AG08396 (cell line): ENCODE results near the gene PTCH1.

Source experiments
- DNase-seq: peaks from one replicate; pipeline ENCODE4 v3.0.0; 2012; ENCODE audit warnings: low spot score, mixed read lengths

The PTCH1 gene

DNA sequence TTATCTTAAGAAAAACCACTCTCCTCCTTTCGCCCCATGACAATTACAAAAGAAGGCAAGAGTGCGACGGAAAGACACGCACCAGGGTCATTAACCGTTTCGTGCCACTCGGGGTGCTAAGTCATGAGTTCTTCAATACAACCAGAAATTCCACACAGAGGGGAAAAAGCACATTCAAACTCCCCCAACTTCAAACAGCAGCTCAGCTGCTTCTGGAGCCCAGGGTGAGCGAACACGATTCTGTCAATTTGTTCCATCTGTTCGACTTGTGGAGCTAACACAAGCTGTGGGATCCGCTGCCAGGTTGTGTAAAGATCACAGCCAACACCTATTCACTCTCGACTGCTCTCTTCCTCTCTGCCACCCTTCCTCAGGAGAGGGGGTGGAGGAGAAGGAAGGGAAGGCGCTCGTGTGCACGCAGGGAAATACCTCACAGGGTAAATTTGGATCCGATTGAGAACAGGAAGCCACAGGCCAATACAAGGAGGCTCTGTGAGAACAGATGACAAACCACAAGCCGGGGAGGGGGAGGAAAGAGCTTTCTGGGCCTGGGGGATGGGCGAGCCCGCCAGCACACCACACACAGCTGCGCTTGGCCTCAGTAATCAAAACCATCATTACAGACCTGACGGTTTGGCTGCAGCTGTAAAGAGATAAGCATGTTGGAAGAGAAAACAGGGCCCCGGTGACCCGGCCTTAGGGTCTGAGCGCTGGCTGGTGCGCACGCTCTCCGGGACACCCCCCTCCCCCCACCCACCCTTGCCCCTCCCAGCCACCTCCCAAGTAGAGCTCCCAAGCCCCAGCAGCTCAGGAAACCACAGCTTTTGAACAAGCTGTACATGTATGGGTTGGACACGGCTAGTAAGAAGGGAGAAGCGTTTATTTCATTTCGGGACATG, 54.3 kb downstream of the PTCH1 start:
- DNase-seq, result peak; percentile 83

DNA sequence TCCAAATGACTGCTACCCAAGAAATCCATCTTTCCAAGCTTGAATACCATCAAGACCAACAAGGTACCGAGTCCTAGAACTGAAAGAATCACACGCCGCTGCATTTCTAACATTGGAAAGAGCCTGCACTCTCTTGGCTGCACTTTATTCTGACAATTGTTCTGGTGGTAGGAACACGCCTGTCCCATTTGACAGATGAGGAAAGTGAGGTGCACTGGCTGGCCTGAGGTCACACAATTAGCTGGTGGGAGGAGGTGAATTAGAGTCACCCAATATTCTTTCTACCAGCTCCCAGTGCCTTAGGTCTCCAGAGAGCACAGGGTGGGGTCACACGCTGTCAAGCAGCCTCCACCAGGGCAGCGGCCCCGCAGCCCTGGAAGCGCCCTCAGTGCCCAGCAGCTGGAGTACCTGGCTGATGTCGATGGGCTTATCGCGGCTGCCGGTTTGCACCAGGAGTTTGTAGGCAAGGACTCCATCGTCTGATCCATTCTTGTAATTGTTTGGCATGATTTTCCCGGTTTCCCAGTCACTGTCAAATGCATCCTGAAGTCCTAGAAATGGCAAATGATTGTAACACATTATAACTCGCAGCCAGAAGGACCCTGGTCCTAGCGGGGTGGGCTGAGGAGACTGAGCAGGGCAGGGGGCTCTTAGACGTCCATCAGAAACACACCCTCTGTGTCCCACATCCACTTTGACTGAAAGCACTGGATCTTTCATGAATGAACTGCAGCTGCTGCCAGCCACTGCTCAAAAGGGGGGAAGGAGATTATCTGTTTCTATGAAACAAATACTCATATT, 55.1 kb downstream of the PTCH1 start:
- DNase-seq, result no peak

DNA sequence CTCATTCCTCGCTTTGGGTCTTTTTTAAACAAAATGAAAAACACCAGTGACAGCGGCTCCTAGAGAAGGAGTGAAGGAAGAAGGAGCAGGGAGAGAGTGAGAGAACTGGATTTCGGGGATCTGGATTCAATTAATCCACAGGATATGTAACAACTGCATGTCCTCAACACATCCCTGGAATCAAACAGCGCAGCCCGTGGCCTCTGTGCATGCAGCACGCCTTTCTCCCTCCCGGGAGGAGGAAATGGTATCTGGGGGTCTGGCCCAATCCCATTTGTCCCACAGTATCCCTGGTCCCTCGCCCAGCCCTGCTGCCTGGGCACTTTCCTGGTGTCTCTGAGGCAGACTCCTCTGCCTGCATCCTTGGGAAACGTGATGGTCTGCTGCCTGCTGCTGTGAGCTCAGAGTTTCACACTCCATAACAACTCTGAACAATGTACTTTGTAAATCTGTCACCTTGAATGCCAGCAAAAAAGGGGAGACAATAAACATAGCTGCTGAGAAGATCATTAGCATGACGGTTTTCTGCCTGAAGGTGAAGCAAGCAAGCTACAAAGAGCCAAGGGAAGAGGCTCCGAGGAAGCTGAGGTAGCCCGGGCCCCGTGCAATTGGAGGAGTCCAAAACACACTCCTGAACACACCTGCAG, 56.1 kb downstream of the PTCH1 start:
- no peak for DNase-seq

DNA sequence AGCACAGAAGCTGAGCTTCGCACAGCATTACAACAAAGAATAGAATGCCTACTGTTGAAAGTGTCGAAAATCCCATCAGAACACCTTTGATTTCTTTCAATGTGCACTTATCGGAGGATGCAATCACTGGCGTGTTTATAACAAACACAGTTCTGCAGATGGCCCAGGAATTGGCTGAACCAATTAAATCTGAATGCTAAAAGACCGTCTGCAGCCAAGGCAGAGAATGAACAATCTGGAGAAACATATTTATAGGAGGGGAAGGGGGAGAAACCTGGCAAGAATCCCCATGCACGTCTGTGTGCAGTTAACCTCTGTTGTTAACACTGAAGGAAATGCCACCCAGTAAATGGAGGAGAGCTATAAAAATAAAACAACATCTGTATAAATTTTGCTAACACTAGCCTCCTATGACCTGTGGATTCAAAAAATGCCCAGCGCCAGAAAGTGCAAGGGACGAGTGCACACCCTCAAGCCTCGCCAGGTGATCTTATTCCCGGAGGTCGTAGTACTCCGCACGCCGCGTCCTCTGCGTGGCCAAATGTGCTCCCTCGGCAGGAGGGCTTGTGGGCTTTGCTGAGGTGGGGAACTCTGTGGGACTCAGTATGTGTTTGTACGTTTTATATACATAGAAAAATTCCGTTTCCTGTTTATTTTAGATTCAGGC, 56.8 kb downstream of the PTCH1 start:
- no peak for DNase-seq

DNA sequence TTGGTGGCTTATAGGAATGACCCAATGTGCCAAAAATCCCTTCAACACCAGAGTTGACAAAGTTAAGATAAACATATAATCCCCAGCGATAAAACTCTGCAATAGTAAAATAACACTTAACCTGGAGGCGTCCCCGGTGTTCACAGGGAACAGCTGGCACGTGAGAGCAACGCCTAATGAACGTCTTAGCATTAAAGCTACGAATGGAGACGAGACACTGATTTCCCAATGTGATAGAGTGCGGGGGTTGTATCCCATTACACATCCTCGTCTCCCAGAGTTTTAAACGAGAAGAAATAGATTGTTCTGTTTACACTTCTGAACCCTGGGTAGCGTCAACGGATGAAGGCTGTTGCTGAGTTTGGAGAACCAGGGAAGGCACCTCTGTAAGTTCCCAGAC, 57.6 kb downstream of the PTCH1 start:
- DNase-seq, result no peak

DNA sequence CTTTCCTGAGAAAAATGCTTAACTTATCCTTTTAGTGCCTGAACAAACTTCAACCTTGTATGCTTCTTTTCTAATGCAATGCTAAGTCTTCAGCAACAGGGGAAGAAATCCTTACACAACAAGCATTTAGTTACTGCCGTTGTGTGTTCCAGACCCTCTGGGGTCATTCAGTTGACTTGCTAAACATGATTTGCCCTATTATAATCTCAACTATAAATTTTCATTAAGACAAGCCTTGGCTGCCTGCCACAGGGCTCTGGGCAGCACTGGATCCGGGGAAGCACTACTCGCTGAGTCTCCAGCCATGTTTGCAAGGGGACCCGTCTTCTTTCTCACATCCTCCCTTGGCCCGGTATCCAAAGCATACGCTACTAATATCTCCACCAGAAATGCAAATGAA, 58.1 kb downstream of the PTCH1 start:
- no peak for DNase-seq

DNA sequence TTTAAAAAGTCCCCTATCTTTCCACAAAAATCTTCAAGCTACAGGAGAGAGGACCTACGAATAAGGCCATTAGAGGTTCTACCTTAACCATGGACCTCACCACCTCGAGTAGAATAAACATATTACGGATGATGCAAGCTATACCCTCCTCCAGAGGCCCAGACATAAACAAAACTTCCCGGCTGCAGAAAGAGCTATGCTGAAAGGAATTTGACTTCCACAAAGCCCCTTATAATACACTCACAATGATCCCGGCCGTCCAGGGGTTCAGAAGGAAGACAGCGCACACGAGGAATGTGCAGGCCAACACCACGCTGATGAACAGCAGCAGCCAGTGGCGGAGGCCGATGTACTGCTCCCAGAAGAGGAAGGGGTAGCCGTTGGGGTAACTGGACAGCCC, 59.0 kb downstream of the PTCH1 start:
- peak; percentile 63 for DNase-seq

DNA sequence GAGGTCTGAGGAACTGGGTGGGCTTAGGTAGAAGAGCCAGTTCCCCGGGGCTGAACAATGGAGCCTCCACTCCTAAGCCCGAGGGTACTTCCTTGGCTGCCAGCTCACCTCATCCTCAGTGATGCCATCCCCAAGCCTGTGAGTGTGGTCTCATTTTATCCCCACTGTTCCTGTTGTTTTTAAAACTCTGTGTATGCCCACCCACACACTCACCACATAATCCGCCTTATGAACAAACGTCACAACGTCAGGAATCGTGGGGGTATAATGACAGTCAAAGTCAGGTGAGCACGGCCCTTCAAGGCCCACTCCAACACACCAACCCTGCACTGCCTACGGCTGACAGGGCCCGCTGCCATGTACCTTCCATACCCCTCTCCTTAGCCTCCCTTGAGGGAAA, 61.1 kb downstream of the PTCH1 start:
- no peak for DNase-seq

DNA sequence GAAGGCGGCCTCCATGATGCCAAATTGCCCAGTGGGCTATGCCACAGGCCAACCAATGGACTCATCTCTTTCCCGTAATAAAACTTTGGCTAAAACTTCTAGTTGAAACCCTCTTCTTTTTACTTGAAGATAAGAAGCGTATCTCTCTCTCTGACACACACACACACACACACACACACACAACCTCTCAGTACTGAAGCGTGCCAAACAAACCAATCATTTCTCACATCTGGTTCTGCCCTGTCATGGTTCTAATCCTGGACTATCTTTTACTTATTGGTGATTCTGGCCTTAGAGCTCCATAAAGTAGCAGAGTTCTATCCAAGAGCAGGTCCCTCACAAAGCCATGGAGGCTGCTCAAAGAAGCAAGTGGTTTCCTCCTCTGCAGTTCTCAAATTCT, 64.6 kb downstream of the PTCH1 start:
- no peak for DNase-seq

DNA sequence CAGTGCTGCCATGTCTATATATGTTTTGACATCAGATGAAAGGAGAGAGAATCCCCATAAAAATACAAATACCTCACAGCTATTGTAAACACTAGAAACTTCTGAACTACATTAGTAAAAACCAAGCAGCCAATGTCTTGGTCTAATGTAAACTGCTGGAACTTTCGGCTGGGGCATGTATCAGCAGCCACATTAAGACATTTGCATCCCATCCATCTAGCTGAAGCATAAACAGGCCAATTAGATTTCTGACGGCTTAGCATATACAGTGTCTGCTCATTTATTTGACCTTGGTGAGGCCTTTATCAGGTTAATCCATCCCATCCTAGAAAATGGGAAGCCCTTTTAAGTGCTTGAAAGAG, 65.7 kb downstream of the PTCH1 start:
- no peak for DNase-seq

DNA sequence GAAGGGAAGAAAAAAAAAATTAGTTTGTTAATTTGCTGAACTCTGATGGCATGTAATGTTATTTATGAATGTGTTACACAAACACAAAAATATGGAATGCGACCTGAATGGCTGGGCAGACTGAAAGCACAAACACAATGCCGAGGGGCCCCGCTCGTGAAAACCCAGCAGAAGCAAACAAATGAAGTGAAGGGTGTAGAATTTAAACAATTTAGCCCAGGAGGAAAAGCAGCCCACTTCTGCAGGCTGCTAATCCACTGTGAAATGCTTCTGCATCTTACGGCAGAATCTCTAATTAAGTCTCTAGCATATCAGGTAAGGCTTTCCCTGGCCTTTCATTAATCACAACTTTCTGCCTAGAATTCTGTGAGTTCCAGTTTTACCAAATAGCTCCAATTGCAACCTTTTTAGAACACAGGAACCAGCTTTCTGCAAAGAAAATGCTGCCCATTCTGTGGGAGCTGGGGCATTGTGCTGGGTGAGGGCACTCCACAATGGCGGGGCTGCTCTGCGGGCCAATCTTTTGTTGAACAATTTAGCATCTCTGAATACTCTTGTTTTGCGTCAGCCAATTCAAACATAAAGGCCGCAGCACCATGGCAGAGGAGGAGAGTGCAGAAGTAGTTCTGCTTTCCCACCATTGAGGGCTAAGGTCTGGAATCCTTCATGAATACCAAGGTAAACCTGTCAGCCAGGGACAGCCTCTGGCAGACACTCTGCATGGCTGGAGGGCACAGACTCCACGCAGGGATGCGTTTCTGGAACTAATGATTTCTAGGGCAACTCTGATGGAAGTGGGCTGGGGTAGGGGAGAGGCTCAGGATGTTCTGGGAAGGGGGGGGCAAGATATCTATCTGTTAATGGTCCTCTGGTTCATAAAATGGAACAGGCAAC, 66.4 kb downstream of the PTCH1 start:
- no peak for DNase-seq

DNA sequence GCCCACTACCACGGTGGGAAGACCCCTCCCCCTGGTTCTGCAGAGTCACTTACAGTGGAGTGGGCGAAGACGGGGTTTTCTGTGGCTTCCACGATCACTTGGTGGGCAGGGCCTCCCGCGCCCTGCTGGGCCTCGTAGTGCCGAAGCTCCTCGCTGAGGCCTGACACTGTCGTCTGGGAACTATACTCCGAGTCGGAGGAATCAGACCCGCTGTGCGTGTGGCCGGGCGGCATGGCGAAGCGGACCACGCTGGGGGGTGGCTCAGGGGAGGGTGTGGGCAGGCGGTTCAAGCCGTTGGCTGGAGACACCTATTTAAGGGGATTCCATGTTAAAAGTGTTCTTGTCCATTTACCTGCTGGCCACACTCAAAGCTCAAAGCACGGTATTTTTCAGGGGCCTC, 67.8 kb downstream of the PTCH1 start:
- DNase-seq, result no peak

DNA sequence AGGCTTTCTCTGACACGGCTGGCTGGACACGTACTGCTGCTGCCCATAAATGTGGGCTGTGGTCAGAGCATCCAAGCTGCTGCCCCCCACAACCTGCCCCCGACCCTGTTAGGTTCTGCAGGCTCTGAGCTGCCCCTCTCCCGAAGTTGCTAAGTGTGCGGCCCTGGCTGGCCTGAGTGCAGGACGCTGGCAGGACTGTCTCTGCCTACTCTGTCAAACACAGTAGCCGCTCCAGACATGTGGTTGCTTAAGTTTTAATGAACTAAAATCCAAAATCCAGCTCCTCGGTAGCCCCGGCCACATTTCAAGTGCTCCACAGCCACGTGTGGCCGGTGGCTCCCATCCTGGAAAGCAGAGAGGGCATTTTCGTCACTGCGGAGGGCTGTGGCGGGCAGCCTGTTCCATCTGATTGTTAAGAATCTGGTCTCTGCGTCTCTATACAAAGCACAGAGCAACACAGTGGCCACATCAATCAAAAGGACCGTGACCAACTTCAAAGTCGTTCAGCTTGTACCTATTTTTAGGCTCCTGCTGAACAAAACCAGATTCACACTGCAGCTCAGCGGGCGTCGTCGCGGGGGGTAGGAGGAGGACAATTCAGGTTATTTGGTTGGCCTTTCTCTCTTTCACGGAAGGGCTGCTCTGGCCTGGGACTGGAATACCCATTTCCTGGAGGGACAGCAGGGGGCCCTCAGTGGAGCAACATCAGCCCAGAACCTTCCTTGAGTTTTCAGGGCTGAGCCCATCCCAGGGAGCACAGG, 68.9 kb downstream of the PTCH1 start:
- no peak for DNase-seq

DNA sequence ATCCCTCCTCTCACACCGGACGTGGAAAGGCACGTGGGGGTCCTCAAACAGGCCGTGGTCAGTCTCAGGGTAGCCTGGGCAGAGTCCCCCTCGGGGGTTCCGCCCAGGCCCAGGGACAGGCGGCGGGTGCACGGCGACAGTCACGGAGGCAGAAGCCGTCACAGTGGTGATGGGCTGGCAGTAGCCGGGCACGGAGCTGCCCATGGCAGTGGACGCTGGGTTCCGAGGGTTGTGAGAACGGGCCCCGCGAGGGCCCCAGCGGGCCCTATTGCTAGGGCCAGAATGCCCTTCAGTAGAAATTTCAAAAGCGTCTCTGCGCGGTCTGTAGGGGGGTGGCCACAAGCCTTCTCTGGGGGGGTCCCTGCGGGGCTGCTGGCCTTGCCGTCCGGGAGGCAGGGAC, 69.8 kb downstream of the PTCH1 start:
- DNase-seq, result no peak

DNA sequence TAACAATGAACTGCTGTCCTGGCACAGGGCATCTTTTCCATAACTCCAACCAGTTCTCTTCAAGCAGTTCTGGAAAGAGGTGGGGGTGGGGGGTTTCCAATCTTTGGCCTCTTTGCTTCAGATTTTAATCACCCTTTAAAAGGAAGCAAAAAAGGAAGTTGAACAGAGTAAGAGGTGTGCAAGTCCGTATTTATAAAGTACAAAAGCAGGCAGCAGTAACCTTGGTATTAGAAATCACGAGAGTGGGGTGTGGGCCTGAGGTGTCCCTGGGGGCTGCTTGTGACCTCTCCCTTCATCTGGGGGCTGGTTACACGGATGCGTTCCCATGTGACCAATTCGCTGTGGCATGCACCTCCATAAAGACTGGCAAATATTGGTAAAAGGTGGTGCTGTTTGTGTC, 70.5 kb downstream of the PTCH1 start:
- DNase-seq, result no peak

DNA sequence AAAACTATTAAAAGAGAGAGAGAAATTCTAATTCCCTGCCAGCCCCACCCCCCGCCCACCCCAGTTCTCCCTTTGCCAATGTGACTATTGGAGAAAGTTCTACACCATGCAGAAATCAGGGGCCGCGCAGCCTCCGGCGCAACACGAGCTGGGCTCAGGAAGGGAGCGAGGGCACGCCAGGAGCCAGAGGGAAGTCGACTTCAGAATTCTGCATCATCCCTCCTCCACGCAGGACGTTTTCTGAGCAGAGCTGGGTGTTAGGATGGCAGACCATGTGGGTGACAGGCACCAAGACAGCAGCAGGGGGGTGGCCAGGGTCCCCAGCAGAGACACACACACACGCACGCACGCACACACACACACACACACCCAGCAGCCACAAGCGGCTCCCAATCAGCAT, 72.6 kb downstream of the PTCH1 start:
- DNase-seq, result no peak

DNA sequence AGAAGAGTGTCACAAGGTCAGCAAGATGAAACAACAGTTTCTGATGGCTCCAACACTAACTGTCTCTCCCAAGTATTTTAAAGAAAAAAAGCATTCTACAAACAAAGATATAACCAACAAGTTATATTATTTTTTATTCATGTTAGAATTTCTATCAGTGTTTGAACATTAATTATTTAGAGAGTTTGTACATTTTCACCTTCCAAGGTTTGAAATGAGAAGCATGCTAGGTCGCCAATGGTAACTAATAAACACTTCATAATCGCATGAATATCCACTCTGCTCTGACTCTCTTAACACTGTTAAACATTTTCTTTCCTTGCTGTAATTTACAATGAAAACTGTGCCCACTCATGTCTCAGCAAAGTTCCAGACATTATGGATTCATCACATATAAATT, 73.5 kb downstream of the PTCH1 start:
- DNase-seq, result no peak

DNA sequence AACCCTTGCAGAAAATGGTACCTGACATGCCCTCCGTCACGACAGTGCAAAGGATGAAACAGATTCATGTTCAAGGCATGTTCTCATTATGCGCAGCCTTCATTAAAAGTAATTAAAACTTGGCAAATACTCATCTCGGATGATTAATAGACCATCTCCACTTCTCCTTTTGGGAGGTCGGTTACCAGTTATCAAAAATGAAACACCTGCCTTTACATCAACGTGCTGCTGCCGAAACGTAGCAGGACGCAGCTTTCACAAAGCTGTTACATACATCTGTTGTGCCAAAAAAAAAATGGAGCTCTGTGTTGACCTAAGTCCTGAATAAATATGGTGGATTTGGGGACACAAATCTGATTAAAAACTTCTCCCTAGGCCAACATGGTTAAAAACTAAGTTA, 75.7 kb downstream of the PTCH1 start:
- no peak for DNase-seq

DNA sequence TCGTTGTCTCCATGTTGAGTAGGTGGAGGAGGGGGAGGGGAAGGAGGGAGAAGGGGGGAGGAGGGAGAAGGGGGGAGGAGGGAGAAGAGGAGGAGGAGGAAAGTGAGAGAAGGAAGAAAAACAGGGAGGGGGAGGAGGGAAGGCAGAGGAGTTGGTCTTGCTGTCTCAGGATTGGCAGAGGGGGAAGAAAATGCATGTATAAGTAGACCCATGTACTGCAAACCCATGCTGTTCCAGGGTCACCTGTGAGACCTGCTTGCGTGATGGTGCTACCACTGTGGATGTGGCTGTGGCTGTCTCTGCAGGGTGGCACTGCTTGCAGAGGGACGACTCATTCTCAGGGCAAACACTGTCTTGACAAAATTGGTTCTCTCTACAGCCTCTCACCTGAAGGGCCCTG, 76.3 kb downstream of the PTCH1 start:
- no peak for DNase-seq

DNA sequence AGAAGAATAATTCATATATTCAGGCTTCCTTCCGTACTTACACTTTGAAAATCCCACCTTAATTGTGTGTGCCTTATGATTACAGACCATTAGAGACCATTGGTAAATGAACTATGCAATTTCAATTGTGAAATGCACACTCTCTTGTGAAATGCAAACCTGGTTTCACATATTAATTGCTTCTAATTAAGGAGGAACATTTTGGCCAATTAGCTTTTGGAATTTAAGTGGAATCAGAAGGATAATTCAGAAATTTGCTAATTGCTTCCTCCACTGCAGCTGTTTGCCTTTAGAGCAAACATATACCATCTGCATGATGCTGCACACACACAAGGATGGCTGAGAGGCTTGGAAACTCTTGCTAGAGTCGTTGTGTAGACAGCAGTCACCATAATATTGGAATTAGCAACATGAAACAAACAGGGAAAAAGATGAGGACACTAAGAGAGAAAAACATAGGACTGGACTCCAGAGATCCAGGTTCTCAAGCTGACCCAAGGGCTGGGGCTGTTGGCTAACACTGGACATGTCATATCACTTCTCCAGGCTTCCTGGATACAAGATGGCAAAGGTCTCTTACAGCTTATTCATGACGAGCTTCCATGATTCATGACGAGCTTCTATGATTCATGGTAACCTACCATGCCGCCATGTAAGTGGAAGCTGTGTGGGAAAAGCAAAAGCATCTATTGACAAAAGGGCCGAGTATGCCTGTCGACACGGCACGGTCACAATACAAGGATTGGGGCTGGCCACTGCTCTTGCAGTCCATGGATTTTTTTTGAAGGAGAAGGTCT, 78.0 kb downstream of the PTCH1 start:
- DNase-seq, result no peak
